NCI-H82 treated with DMSO at 0.1 percent for 48 hours (cell line): ENCODE data around the gene CRYGA.
A peak's percentile ranks its signal among the peaks of the same experiment; 100 is the strongest.
"Not testable (repeated sequence)": the region's sequence is repeated elsewhere in the genome, so short reads cannot be mapped to it uniquely, and the experiment has no call there.

ENCODE experiments used
- DNase-seq: peaks from one replicate; lab custom pipeline; 2025; ENCODE audit not compliant: unreplicated experiment; lab: John Stamatoyannopoulos, UW

The CRYGA gene

GRCh38 chr2:208127090-208127489, 36.3 kb downstream of the CRYGA start:
- no peak for DNase-seq

GRCh38 chr2:208125251-208125650, 38.1 kb downstream of the CRYGA start:
- no peak for DNase-seq

- not testable (repeated sequence) for DNase-seq
Measured at GRCh38 chr2:208124013-208124715, 39.2 kb downstream of the CRYGA start, which contains the start of gene CRYGD. Gene CRYGD (minus strand): TSS chr2:208124524. CDS start chr2:208124473, 51 bp downstream.

- no peak for DNase-seq
Measured at GRCh38 chr2:208122248-208122647, 41.1 kb downstream of the CRYGA start.

GRCh38 chr2:208118918-208119317, 44.5 kb downstream of the CRYGA start:
- no peak for DNase-seq

GRCh38 chr2:208117390-208117789, 46.0 kb downstream of the CRYGA start:
- not testable (repeated sequence) for DNase-seq

- DNase-seq = peak; percentile 45
Measured at GRCh38 chr2:208112969-208113368, 50.4 kb downstream of the CRYGA start.

- not testable (repeated sequence) for DNase-seq
Measured at GRCh38 chr2:208112273-208112745, 51.1 kb downstream of the CRYGA start.
